Measurements from ENCODE around the gene CGRRF1. TPM values are rescaled to one million over a fixed set of nuclear protein-coding genes. Genes with fewer than 3 reads are reported as not detected.

The CGRRF1 gene
- total and polyA plus RNA-seq, 2 of the 13 experiments (the other 11 are each of a cell fraction or from before 2014, with no cell fraction given): 16.8 to 18.2 TPM

DNA sequence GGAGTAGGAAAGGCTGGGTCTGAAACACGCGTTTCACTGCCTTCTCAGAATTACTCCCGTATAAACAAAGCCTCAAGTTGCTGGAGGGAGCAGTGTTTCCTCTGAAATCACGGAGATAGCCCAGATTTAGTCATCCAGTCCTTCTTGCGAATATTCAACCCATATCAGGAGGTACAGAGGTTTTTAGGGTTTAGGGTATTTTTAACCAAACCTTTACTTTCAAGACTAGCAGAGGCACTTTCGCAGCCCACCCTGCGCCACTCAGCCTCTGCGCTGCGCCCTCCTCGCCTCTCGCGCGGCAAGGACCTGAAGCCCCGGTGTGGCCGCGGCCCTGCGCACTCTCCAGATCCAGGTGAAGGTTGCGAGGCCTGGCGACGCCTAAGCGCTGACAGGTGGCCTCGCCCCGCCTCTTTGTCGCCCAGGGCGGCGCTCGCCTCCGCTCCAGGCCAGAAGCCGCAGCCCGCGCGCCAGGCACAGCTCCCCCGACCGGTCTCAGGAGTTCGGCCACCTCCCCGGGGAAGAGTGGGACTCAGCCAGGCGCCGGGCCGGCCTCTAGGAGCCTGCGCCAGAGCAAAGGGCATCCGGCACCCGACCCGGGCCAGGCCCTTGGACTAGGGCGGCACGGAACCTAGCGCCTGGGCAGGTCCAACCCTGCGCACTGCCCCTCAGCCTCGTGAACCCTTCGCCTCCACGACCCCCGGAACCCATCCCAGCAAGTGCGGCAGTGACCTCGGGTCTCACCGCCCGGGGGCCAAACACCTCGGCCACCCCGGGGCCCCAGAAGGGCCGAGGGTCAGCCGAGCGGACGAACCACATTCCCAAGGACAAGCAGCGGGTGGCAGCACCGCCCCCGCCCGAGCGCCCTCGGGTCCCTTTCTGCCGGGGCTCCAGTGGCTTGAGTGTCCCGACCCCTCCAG lies 55.4 kb downstream of the CGRRF1 start (continued):
- TF ChIP-seq, protein P1, sequence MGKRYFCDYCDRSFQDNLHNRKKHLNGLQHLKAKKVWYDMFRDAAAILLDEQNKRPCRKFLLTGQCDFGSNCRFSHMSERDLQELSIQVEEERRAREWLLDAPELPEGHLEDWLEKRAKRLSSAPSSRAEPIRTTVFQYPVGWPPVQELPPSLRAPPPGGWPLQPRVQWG (CRISPR knock-in tag; IDR thresholded peaks at IDR 0.05; ENCODE audit: borderline replicate concordance, low read depth): no peak
- TF ChIP-seq HMGA1 (CRISPR knock-in tag; conservative IDR thresholded peaks at IDR 0.05) (no peak), MEF2D (CRISPR knock-in tag; IDR thresholded peaks at IDR 0.05) (no peak; the same call in none of the 2 replicates), MLLT10 (CRISPR knock-in tag; IDR thresholded peaks at IDR 0.05) (no peak), ZNF660 (CRISPR knock-in tag; IDR thresholded peaks at IDR 0.05; ENCODE audit: borderline replicate concordance, low read depth) (no peak), LCORL (IDR thresholded peaks at IDR 0.05) (no peak), LCORL (CRISPR knock-in tag; IDR thresholded peaks at IDR 0.05) (peak; percentile 86), SMAD1 (CRISPR knock-in tag; IDR thresholded peaks at IDR 0.05; ENCODE audit: borderline replicate concordance, low read depth) (peak; percentile 82; the same call in 1 of the 2 replicates), HNRNPK (IDR thresholded peaks at IDR 0.05; ENCODE audit: low read depth, low read length, poor library complexity, severe bottlenecking) (peak; percentile 25), CBFB (CRISPR knock-in tag; IDR thresholded peaks at IDR 0.05) (peak; percentile 18; the same call in 1 of the 2 replicates), MAFF (IDR thresholded peaks at IDR 0.05; ENCODE audit: low read depth, low read length) (no peak), ZNF577 (CRISPR knock-in tag; IDR thresholded peaks at IDR 0.05; ENCODE audit: borderline replicate concordance, low read depth) (no peak), ZNF773 (CRISPR knock-in tag; IDR thresholded peaks at IDR 0.05; ENCODE audit: borderline replicate concordance) (no peak; the same call in 1 of the 2 replicates)
- TF ChIP-seq, protein P2, sequence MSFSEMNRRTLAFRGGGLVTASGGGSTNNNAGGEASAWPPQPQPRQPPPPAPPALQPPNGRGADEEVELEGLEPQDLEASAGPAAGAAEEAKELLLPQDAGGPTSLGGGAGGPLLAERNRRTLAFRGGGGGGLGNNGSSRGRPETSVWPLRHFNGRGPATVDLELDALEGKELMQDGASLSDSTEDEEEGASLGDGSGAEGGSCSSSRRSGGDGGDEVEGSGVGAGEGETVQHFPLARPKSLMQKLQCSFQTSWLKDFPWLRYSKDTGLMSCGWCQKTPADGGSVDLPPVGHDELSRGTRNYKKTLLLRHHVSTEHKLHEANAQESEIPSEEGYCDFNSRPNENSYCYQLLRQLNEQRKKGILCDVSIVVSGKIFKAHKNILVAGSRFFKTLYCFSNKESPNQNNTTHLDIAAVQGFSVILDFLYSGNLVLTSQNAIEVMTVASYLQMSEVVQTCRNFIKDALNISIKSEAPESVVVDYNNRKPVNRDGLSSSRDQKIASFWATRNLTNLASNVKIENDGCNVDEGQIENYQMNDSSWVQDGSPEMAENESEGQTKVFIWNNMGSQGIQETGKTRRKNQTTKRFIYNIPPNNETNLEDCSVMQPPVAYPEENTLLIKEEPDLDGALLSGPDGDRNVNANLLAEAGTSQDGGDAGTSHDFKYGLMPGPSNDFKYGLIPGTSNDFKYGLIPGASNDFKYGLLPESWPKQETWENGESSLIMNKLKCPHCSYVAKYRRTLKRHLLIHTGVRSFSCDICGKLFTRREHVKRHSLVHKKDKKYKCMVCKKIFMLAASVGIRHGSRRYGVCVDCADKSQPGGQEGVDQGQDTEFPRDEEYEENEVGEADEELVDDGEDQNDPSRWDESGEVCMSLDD (CRISPR knock-in tag; IDR thresholded peaks at IDR 0.05; ENCODE audit: borderline replicate concordance): peak; percentile 61; the same call in 1 of the 2 replicates
- TF ChIP-seq, protein P3, sequence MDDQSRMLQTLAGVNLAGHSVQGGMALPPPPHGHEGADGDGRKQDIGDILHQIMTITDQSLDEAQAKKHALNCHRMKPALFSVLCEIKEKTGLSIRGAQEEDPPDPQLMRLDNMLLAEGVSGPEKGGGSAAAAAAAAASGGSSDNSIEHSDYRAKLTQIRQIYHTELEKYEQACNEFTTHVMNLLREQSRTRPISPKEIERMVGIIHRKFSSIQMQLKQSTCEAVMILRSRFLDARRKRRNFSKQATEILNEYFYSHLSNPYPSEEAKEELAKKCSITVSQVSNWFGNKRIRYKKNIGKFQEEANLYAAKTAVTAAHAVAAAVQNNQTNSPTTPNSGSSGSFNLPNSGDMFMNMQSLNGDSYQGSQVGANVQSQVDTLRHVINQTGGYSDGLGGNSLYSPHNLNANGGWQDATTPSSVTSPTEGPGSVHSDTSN (CRISPR knock-in tag; IDR thresholded peaks at IDR 0.05; ENCODE audit: borderline replicate concordance): 0 out of 2 replicates have a peak, but pooled peaks have one; percentile 13
- TF ChIP-seq, protein P4, sequence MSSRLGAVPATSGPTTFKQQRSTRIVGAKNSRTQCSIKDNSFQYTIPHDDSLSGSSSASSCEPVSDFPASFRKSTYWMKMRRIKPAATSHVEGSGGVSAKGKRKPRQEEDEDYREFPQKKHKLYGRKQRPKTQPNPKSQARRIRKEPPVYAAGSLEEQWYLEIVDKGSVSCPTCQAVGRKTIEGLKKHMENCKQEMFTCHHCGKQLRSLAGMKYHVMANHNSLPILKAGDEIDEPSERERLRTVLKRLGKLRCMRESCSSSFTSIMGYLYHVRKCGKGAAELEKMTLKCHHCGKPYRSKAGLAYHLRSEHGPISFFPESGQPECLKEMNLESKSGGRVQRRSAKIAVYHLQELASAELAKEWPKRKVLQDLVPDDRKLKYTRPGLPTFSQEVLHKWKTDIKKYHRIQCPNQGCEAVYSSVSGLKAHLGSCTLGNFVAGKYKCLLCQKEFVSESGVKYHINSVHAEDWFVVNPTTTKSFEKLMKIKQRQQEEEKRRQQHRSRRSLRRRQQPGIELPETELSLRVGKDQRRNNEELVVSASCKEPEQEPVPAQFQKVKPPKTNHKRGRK (CRISPR knock-in tag; IDR thresholded peaks at IDR 0.05): no peak
- TF ChIP-seq, protein P5, sequence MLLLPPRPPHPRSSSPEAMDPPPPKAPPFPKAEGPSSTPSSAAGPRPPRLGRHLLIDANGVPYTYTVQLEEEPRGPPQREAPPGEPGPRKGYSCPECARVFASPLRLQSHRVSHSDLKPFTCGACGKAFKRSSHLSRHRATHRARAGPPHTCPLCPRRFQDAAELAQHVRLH (CRISPR knock-in tag; IDR thresholded peaks at IDR 0.05; ENCODE audit: borderline replicate concordance, low read depth): peak; percentile 25; the same call in 1 of the 2 replicates
- TF ChIP-seq, protein P6, sequence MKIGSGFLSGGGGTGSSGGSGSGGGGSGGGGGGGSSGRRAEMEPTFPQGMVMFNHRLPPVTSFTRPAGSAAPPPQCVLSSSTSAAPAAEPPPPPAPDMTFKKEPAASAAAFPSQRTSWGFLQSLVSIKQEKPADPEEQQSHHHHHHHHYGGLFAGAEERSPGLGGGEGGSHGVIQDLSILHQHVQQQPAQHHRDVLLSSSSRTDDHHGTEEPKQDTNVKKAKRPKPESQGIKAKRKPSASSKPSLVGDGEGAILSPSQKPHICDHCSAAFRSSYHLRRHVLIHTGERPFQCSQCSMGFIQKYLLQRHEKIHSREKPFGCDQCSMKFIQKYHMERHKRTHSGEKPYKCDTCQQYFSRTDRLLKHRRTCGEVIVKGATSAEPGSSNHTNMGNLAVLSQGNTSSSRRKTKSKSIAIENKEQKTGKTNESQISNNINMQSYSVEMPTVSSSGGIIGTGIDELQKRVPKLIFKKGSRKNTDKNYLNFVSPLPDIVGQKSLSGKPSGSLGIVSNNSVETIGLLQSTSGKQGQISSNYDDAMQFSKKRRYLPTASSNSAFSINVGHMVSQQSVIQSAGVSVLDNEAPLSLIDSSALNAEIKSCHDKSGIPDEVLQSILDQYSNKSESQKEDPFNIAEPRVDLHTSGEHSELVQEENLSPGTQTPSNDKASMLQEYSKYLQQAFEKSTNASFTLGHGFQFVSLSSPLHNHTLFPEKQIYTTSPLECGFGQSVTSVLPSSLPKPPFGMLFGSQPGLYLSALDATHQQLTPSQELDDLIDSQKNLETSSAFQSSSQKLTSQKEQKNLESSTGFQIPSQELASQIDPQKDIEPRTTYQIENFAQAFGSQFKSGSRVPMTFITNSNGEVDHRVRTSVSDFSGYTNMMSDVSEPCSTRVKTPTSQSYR (CRISPR knock-in tag; IDR thresholded peaks at IDR 0.05; ENCODE audit: borderline replicate concordance): no peak

Data from HepG2 (cell line).